ENCODE results near the gene ZNF516. TPM values are rescaled to one million over a fixed set of nuclear protein-coding genes. Genes with fewer than 3 reads are reported as not detected.

The ZNF516 gene
- total and polyA plus RNA-seq, 10 of the 15 experiments (the other 5 are each of a cell fraction or from before 2014, with no cell fraction given): 2.0 to 32.0 (median 8.3) TPM

DNA sequence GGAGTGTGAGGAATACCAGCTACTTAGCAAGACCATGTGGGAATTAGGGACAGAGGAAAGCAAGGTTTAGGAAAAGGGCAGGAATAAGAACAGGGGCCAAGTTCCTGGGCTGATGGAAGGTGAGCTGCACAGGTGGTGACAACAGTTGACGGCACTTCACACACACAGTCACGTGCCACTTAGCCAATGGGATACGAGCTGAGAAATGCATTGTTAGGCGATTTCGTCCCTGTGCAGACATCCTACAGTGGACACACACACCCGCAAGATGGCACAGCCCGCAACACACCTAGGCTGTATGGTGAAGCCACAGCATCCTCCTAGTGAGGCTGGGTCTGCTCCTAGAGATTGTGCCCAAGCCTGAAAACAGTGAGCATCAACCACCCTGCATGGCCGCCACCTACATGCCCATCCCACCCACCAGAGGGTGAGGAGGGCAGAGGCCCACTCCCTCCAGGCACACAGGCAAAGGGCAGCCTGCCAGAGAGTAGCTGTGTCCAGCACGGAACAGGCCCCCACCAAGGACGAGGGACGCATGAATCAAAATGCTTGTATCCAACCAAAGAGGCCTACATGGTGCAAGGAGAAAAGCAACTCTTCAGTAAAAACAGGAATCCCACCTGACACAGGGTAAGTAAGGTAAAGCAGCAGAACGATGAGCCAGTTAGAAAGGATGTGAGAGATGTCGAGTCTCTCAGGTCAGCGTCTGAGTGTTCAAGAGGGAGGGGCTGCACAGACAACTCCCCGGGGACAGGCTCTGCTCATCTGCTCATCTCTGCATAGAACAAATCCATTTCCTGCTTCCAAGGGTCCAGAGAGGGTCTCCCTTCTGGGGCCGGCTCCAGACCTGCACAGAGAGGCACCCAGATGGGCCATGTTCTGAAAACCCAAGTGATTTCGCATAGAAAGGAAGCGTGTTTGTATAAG lies 51.3 kb downstream of the ZNF516 start:
- 69% methylated on average over 18 of the region's 18 CpGs for WGBS (ENCODE audit: insufficient coverage, insufficient replicate concordance, low lambda C conversion rate, missing lambda C conversion rate)
- in situ Hi-C loops (cut with MboI): no loop called here
- intact Hi-C loops (cut with micrococcal nuclease; ENCODE audit: unreplicated experiment): no loop called here

More for the DNA sequence above, 51.3 kb downstream of the ZNF516 start:
- FAIRE-seq: no peak
- DNase-seq (ENCODE audit: low read depth, low spot score): no peak
- CTCF ChIA-PET: no interaction called here
- no peak overlapping the region for H3K4me2 ChIP-seq (ENCODE audit: control insufficient read depth, insufficient read depth)
- peaks cover 19 to 21% of the 10 kb centered on the region in 2 experiments; a peak in 3 of 4 replicates for H3K36me3 ChIP-seq (ENCODE audit: control insufficient read depth in 2 of 2, insufficient read depth in 2 of 2, low read length in 1 of 2)
- no peak for ATAC-seq
- H3K27ac ChIP-seq (ENCODE audit: control insufficient read depth, insufficient read depth): no peak overlapping the region
- H3K9me3 ChIP-seq (replicated peaks; ENCODE audit: control insufficient read depth, insufficient read depth, low read length): no peaks in the 10 kb centered on the region; the same call in 2 of the 3 replicates
- peaks cover 4% of the 10 kb centered on the region; the same call in 1 of the 2 replicates for H3K4me1 ChIP-seq (ENCODE audit: control insufficient read depth, insufficient read depth, low read length)
- no peak overlapping the region for H3K4me3 ChIP-seq
- H4K20me1 ChIP-seq (ENCODE audit: control insufficient read depth, insufficient read depth): peaks cover 3% of the 10 kb centered on the region; the same call in 1 of the 2 replicates
- BruUV-seq (replicated peaks): no TSS peak
- no peaks in the 10 kb centered on the region for H3K27me3 ChIP-seq (replicated peaks in 1 of 2; ENCODE audit: control insufficient read depth in 2 of 2, insufficient read depth in 2 of 2, low read length in 1 of 2)
- peaks cover 20% of the 10 kb centered on the region for H3K79me2 ChIP-seq (ENCODE audit: control insufficient read depth, insufficient read depth, low read length)
- H3K9ac ChIP-seq (ENCODE audit: control insufficient read depth, insufficient read depth, low read length): no peak overlapping the region
- RAD21 ChIA-PET (ENCODE audit: unreplicated experiment): no interaction called here
- SMC1A ChIA-PET (ENCODE audit: uncharacterized antibody, unreplicated experiment): interaction anchor here (1.5 kb wide), 1 partner anchor 44 kb away, joined by 4 read pairs; no protein-coding TSS in a partner anchor
- no peak for TF ChIP-seq WRNIP1 (IDR thresholded peaks at IDR 0.05; ENCODE audit: borderline replicate concordance, low read depth, low read length)
- TF ChIP-seq IRF4 (IDR thresholded peaks at IDR 0.05; ENCODE audit: low read depth, low read length): no peak
- no peak for TF ChIP-seq STAT3 (IDR thresholded peaks at IDR 0.05; ENCODE audit: low read depth, low read length)
- TF ChIP-seq ZNF24 (IDR thresholded peaks at IDR 0.05): no peak
- TF ChIP-seq ZZZ3 (IDR thresholded peaks at IDR 0.05; ENCODE audit: control insufficient read depth, insufficient read length, low read depth): no peak
- TF ChIP-seq, protein P1, sequence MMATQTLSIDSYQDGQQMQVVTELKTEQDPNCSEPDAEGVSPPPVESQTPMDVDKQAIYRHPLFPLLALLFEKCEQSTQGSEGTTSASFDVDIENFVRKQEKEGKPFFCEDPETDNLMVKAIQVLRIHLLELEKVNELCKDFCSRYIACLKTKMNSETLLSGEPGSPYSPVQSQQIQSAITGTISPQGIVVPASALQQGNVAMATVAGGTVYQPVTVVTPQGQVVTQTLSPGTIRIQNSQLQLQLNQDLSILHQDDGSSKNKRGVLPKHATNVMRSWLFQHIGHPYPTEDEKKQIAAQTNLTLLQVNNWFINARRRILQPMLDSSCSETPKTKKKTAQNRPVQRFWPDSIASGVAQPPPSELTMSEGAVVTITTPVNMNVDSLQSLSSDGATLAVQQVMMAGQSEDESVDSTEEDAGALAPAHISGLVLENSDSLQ (IDR thresholded peaks at IDR 0.05): no peak
- no peak for TF ChIP-seq EZH2 (IDR thresholded peaks at IDR 0.05; ENCODE audit: borderline replicate concordance, control insufficient read depth, low read depth, low read length)
- no peak for TF ChIP-seq RFX5 (IDR thresholded peaks at IDR 0.05; ENCODE audit: low read depth, low read length)
- TF ChIP-seq MXI1 (IDR thresholded peaks at IDR 0.05; ENCODE audit: low read depth, low read length): no peak
- POLR2A ChIA-PET: interaction anchor here (1.3 kb wide), 1 partner anchor 10 kb away, joined by 4 read pairs; no protein-coding TSS in a partner anchor
- H2AFZ ChIP-seq (ENCODE audit: control insufficient read depth, low read depth, low read length): no peak overlapping the region

Measured in GM12878 (cell line).